ENCODE measurements around the gene U2SURP. TPM values are rescaled to one million over a fixed set of nuclear protein-coding genes. Genes with fewer than 3 reads are reported as not detected.

U2SURP gene
- total and polyA plus RNA-seq, 2 experiments from 2014 or later: 40.2 to 66.1 TPM

DNA sequence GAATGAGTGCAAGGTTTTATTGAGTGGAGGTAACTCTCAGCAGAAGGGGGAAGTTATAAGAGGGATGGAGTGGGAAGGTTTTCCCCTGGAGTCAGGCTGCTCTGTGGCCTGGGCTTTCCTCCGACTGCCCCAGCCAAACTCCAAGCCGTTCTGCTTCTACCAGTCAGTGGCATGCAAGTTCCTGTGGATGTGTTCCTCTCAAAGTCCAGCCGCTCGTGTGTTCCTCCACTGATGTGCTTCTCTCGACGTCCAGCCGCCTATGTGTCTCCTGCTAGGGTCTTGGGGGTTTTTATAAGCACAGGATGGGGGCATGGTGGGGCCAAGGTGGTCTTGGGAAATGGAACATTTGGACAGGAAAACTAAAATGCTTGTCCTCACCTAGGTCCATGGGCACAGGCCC is 9.0 kb upstream of the U2SURP start:
- H3K27me3 ChIP-seq (replicated peaks; ENCODE audit: insufficient read depth): no peaks in the 10 kb centered on the region
- no peak overlapping the region for H3K4me2 ChIP-seq (ENCODE audit: unreplicated experiment)
- no peak for DNase-seq
- H3K27ac ChIP-seq: no peak overlapping the region
- H3K4me1 ChIP-seq (ENCODE audit: insufficient read depth): 0 out of 2 replicates have a peak, but pooled peaks cover 6% of the 10 kb centered on the region
- no peak overlapping the region for H2AFZ ChIP-seq
- H3K79me2 ChIP-seq (ENCODE audit: insufficient read depth): no peaks in the 10 kb centered on the region
- in situ Hi-C loops (cut with MboI): loop anchor here (5.0 kb wide), 2 partner anchors 165 to 400 kb away; no protein-coding TSS in a partner anchor
- 73 to 74% methylated on average over 7 of the region's 7 CpGs for WGBS, 2 experiments (ENCODE audit: low coverage in 1 of 2, low lambda C conversion rate in 2 of 2, missing lambda C conversion rate in 2 of 2)
- no peaks in the 10 kb centered on the region for H3K9me2 ChIP-seq (ENCODE audit: insufficient read depth)
- no peak overlapping the region for H3K4me3 ChIP-seq
- H3K9ac ChIP-seq: no peak overlapping the region
- no peaks in the 10 kb centered on the region for H4K20me1 ChIP-seq (ENCODE audit: insufficient read depth)
- H3F3A ChIP-seq (ENCODE audit: insufficient read depth): no peaks in the 10 kb centered on the region
- TF ChIP-seq EZH2phosphoT487 (IDR thresholded peaks at IDR 0.05; ENCODE audit: insufficient read depth, low read depth) (no peak), EZH2 (IDR thresholded peaks at IDR 0.05; ENCODE audit: insufficient read depth, poor library complexity, severe bottlenecking) (no peak)
- no peaks in the 10 kb centered on the region for H3K36me3 ChIP-seq (ENCODE audit: low read depth)
- no peaks in the 10 kb centered on the region for H3K9me3 ChIP-seq (ENCODE audit: low read depth)

DNA sequence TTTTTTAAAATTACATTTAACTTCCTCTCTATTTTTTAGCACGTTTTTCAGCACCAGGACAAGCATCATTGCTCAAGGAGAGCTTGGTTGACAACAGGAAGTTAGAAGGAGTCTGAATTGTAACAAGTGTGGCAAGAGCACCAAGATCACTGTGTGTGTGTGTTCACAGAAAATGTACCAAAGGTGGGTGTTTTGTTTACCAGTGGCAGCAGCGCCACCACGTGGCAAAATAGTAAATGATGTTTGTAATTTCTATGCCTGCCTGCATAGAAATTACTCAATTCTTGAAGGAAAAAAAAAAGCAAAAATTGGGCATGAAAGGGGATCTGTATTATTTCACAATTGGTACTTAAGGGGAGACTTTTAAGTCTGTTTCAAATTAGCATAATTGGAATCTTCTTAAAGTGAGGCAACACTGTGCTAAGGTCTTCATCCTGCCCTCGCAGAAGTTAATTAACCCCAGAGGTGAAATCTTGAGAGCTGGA is 7.4 kb upstream of the U2SURP start:
- no peaks in the 10 kb centered on the region for H3K27me3 ChIP-seq (replicated peaks; ENCODE audit: insufficient read depth)
- H3K4me3 ChIP-seq: no peak overlapping the region
- no peak overlapping the region for H2AFZ ChIP-seq
- no peaks in the 10 kb centered on the region for H4K20me1 ChIP-seq (ENCODE audit: insufficient read depth)
- TF ChIP-seq EZH2 (IDR thresholded peaks at IDR 0.05; ENCODE audit: insufficient read depth, poor library complexity, severe bottlenecking): no peak
- TF ChIP-seq EZH2phosphoT487 (IDR thresholded peaks at IDR 0.05; ENCODE audit: insufficient read depth, low read depth): no peak
- no peak overlapping the region for H3K27ac ChIP-seq
- peak; percentile 79 for DNase-seq
- in situ Hi-C loops (cut with MboI): loop anchor here (5.0 kb wide), 2 partner anchors 167 to 402 kb away; no protein-coding TSS in a partner anchor
- H3K36me3 ChIP-seq (ENCODE audit: low read depth): no peaks in the 10 kb centered on the region
- no peaks in the 10 kb centered on the region for H3F3A ChIP-seq (ENCODE audit: insufficient read depth)
- H3K9me3 ChIP-seq (ENCODE audit: low read depth): no peaks in the 10 kb centered on the region
- H3K79me2 ChIP-seq (ENCODE audit: insufficient read depth): no peaks in the 10 kb centered on the region
- WGBS, 2 experiments (ENCODE audit: low coverage in 1 of 2, low lambda C conversion rate in 2 of 2, missing lambda C conversion rate in 2 of 2): 2 to 3% methylated on average over 4 of the region's 4 CpGs
- H3K9ac ChIP-seq: no peak overlapping the region
- no peaks in the 10 kb centered on the region for H3K9me2 ChIP-seq (ENCODE audit: insufficient read depth)
- H3K4me2 ChIP-seq (ENCODE audit: unreplicated experiment): no peak overlapping the region
- H3K4me1 ChIP-seq (ENCODE audit: insufficient read depth): peaks cover 16% of the 10 kb centered on the region

DNA sequence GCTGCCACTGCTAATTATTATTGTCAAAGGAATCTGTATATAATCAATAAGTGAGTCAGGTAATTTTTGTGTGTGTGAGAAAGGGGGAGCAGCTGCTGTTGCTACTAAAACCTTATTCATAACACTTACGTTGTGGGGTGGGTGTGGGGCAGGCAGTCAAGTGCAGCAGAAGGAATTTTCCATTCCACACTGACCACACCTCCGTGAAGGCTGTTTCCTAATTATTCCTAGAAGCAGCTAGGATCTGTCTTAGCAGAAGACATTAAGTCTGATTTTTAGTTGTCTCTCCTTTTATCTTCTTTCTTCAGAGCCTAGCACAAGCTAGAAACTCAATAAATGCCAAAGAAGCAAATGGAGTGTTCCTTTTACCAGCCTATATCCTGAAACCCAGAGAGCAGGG is 4.0 kb upstream of the U2SURP start:
- Histone ChIP-seq H3K27me3 (replicated peaks; ENCODE audit: insufficient read depth) (no peaks in the 10 kb centered on the region), H3K9me2 (ENCODE audit: insufficient read depth) (no peaks in the 10 kb centered on the region), H3K4me2 (ENCODE audit: unreplicated experiment) (no peak overlapping the region), H3F3A (ENCODE audit: insufficient read depth) (peaks cover 13% of the 10 kb centered on the region), H2AFZ (0 out of 2 replicates have a peak overlapping the region, but pooled peaks have one; percentile 33), H3K9me3 (ENCODE audit: low read depth) (no peaks in the 10 kb centered on the region), H4K20me1 (ENCODE audit: insufficient read depth) (no peaks in the 10 kb centered on the region), H3K9ac (no peak overlapping the region), H3K36me3 (ENCODE audit: low read depth) (no peaks in the 10 kb centered on the region), H3K79me2 (ENCODE audit: insufficient read depth) (peaks cover 20% of the 10 kb centered on the region), H3K27ac (no peak overlapping the region), H3K4me1 (ENCODE audit: insufficient read depth) (peaks cover 16% of the 10 kb centered on the region), H3K4me3 (no peak overlapping the region)
- DNase-seq: peak; percentile 31
- in situ Hi-C loops (cut with MboI): no loop called here
- 8 to 16% methylated on average over 2 of the region's 2 CpGs for WGBS, 2 experiments (ENCODE audit: low coverage in 1 of 2, low lambda C conversion rate in 2 of 2, missing lambda C conversion rate in 2 of 2)
- TF ChIP-seq EZH2phosphoT487 (IDR thresholded peaks at IDR 0.05; ENCODE audit: insufficient read depth, low read depth): no peak
- no peak for TF ChIP-seq EZH2 (IDR thresholded peaks at IDR 0.05; ENCODE audit: insufficient read depth, poor library complexity, severe bottlenecking)

DNA sequence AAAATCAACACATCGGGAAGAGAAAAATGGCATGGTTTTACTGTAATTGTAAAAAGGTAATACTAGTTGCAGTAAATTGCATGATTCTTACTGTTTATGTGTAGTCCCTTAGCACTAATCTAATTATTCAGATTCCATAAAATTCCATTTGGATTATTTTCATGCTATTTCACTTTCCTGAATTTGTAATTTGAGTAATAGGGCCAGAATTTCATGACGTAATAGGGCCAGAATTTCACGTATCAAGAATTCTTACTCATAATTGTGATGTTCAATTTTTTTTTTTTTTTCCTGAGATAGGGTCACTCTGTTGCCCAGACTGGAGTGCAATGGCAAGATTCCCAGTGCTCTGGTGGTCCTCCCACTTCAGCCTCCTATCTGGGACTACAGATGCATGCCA is 2.9 kb upstream of the U2SURP start:
- Histone ChIP-seq H3K27me3 (replicated peaks; ENCODE audit: insufficient read depth) (no peaks in the 10 kb centered on the region), H3K4me2 (ENCODE audit: unreplicated experiment) (no peak overlapping the region), H3K4me1 (ENCODE audit: insufficient read depth) (peaks cover 21% of the 10 kb centered on the region), H3K27ac (no peak overlapping the region), H2AFZ (no peak overlapping the region), H3K36me3 (ENCODE audit: low read depth) (no peaks in the 10 kb centered on the region), H3K9ac (no peak overlapping the region), H4K20me1 (ENCODE audit: insufficient read depth) (no peaks in the 10 kb centered on the region), H3K9me2 (ENCODE audit: insufficient read depth) (no peaks in the 10 kb centered on the region), H3K9me3 (ENCODE audit: low read depth) (no peaks in the 10 kb centered on the region), H3K79me2 (ENCODE audit: insufficient read depth) (peaks cover 31% of the 10 kb centered on the region), H3F3A (ENCODE audit: insufficient read depth) (peaks cover 22% of the 10 kb centered on the region), H3K4me3 (no peak overlapping the region)
- in situ Hi-C loops (cut with MboI): no loop called here
- peak; percentile 69 for DNase-seq
- TF ChIP-seq EZH2 (IDR thresholded peaks at IDR 0.05; ENCODE audit: insufficient read depth, poor library complexity, severe bottlenecking) (no peak), EZH2phosphoT487 (IDR thresholded peaks at IDR 0.05; ENCODE audit: insufficient read depth, low read depth) (no peak)
- WGBS, 2 experiments (ENCODE audit: low coverage in 1 of 2, low lambda C conversion rate in 2 of 2, missing lambda C conversion rate in 2 of 2): 38% methylated on average over 3 of the region's 3 CpGs

Measured in GM23248 (cell line).